Loucy (cell line): ENCODE measurements around the gene G2E3.

ENCODE experiments used
- EZH2phosphoT487 ChIP-seq: fragments of 200-600 bp; IDR thresholded peaks from 2 replicates; pipeline ENCODE4 v1.6.1; 2018; ENCODE audit warnings: antibody characterized with exemption, mild to moderate bottlenecking, moderate library complexity, borderline replicate concordance
- TF ChIP-seq, protein P1 (sequence below): fragments of 200-600 bp; sonication (generic); conservative IDR thresholded peaks from 2 replicates; pipeline ENCODE4 v1.5.1; 2014; ENCODE audit warnings: mild to moderate bottlenecking, antibody characterized with exemption, low read length

DNA sequence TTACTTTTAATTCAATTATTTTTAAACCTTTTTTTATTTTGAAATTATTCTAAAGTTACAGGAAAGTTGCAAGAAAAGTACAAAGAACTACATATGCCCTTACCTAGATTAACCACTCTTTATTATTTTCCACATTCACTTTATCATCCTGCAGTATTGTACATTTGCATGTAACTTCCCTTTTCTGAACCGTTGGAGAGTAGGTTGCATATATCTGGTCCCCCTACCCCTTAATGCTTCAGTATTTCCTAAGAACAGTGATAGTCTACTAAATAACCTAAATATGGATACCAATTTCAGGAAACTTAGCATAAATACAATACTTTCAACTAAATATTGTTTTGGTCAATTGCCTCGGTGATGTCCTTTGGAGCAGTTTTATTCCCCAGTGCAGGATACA lies 15.0 kb downstream of the G2E3 start:
- TF ChIP-seq, protein P1, sequence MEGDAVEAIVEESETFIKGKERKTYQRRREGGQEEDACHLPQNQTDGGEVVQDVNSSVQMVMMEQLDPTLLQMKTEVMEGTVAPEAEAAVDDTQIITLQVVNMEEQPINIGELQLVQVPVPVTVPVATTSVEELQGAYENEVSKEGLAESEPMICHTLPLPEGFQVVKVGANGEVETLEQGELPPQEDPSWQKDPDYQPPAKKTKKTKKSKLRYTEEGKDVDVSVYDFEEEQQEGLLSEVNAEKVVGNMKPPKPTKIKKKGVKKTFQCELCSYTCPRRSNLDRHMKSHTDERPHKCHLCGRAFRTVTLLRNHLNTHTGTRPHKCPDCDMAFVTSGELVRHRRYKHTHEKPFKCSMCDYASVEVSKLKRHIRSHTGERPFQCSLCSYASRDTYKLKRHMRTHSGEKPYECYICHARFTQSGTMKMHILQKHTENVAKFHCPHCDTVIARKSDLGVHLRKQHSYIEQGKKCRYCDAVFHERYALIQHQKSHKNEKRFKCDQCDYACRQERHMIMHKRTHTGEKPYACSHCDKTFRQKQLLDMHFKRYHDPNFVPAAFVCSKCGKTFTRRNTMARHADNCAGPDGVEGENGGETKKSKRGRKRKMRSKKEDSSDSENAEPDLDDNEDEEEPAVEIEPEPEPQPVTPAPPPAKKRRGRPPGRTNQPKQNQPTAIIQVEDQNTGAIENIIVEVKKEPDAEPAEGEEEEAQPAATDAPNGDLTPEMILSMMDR, result no peak
- no peak for TF ChIP-seq EZH2phosphoT487
